CD4-positive, alpha-beta T cell treated with Interleukin-6 for 4 hours (primary cell): ENCODE results near the gene CD248.
"Not testable (repeated sequence)": the region's sequence is repeated elsewhere in the genome, so short reads cannot be mapped to it uniquely, and the experiment has no call there.

Experiments used
- DNase-seq: peaks from one replicate; pipeline ENCODE4 v3.0.0-alpha.2; 2020; ENCODE audit warnings: mixed read lengths

CD248 gene

GRCh38 chr11:66311965-66312548, 4.8 kb downstream of the CD248 start:
- DNase-seq: peak; percentile 98

DNA sequence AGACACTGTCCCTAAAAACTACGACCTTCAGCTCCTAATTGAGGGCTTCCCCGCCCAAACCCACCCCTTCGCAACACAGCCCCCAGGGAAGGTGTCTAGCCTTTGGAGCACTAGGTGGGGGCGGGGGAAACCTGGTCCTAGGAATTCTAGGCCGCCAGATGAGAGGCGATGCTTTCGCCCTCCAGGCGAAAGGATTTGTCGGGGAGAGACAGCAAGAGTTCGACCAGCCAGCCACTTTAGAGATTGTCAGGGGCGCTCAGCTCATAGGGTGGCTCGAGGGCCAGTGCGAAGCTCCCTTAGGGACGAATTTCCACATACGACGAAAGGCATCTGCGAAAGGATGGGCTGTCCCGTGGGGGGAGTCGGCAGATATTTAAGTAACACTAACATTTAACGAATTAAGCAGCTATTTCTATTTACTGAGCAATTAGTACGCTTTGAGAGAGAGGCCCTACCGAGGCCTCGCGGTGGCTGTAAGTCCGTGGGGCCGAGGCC, 5.3 kb downstream of the CD248 start:
- DNase-seq: no peak

- DNase-seq: not testable (repeated sequence)
These were observed 5.9 kb downstream of the CD248 start for GRCh38 chr11:66310803-66311440.

GRCh38 chr11:66310324-66310723, 6.5 kb downstream of the CD248 start:
- no peak for DNase-seq

DNA sequence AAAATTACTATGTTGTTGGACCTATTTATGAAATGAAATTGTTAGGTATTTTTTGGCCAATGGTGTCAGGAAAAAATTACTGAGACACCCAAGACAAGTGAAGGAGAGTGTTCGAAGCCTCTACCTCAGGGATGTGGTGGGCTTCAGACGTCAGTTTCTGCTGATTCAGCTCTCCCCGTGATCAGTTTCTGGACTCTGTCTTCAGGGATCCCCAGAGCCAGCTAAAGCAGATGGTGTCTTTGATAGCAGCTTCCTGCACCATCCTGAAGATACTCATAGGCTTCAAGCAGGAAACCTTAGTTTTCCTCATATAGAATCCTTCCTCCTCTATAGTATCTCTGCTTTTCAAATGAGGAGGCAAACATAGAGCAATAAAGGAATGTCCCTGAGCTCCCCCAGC, 7.4 kb downstream of the CD248 start:
- DNase-seq: no peak

DNA sequence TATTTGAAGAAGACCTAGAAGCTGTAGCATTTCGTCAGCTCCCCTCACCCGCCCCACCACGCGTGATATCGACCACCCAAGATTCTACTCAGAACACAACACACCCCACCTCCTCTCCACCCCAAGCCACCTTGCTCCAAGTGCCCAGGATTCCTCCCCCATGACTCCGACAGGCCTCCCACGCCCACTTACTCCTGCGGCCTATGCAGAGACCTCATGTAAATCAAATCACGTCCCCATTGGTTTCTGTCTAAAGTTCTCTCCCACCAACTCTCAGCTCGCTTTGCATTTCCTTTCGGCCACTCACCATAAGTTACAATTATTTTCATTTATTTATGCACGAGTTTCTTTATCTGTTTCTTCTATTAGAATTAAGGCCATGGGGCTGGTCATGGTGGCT, 14.2 kb downstream of the CD248 start:
- DNase-seq: no peak

DNA sequence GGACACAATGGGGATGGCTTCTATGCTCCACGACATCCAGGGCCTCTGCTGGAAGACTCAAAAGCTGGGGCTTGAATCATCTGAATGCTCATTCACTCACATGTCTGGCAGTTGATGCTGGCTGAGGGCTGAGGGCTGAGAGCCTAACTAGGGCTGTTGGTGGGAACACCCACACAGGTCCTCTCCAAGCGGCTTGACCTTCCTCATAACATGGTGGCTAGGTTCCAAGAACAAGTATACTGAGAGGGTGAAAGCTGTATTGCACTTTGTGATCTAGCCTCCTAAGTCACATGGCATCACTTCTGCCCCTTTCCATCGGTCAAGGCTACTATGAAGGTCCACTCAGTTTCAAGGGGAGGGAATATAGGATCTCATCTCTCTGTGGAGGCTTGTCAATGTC, 17.7 kb downstream of the CD248 start:
- DNase-seq: no peak

DNA sequence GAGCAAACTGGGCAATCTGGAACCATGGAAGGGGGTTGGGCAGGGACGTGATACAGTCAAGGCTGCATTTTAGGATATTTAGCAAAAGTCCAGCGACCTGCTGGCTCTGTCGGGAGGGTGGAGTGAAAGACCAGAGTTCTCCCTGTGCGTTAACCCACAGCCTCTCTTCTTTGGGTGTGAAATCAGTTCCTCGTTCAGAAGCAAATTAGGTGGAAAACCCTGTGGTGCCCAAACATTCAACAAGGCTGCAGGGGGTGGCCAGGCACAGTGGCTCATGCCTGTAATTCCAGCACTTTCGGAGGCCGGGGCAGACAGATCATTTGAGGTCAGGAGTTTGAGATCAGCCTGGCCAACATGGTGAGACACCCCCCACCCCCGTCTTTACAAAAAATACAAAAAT, 19.2 kb downstream of the CD248 start:
- no peak for DNase-seq

GRCh38 chr11:66294626-66295620, 21.9 kb downstream of the CD248 start:
- DNase-seq: no peak

DNA sequence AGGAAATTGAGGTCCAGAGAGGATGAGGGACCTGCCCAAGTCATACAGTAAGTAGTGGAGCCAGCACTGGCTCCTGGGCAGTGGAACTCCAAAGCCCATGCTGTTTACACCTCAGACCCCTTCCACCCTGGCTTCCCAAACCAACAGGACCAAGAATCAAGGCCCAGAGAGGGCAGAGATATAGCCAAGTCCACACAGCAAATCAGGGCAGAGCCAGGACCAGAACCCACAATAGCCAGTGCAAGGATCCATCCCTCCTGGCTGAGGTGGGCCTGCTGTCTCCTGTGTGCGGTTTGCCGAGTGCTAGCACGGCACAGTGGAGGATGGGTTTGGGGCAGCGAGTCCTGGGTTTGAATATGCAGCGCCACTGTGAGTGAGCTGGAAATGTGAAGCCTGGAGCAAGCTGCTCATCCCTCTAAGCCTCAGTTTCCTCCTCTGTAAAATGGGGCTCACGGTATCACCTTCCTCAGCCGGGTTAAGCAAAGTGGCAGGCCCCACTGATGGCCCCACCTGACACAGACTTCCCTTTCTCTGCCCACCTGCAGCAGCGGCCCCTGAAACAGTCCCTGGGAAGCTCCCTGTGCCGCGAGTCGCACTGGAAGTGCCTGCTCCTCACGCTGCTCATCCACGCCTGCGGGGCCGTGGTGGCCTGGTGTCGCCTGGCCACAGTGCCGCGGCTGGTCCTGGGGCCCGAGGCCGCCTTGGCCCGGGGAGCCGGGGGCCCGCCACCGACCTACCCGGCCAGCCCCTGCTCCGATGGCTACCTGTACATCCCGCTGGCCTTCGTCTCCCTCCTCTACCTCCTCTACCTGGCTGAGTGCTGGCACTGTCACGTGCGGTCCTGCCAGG, 22.8 kb downstream of the CD248 start:
- no peak for DNase-seq

GRCh38 chr11:66293352-66293751, 23.5 kb downstream of the CD248 start:
- no peak for DNase-seq

DNA sequence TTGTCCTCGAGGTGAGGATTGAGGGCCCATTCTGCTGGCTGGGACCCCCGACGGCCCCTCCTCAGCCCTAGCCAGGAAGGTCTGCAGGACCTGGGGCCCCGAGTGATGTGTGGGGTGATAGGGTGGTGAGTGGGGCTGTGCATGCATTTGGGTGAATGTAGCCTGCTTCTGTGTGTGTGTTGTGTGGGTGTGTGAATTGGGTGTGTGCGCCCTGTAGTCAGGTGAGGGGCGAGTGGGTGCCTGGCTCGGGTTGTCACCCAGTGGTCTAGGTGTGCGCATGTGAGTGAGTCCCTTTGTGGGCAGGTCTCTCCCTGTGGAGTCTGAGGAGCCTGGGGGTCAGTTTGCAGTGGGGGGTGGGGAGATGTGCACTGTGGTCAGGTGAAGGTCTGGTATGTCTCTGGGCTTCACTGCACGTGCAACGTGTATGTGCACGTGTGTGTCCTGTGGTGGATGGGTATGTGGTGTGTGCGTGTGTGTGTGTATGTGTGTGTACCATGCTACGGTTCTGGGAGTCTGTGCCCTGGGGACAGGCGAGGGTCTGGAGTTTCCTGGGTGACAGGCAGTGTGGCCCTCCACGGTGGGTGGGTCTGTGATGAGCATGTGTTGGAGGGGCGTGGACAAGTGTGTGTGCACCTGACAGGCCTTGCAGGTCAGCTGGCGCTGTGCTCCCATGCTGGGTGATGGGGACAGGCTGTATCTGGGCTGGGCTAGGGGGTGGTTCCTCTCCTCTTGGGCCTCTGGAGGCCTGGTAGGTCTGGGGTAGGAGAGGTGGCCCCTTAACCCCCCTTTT, 24.1 kb downstream of the CD248 start:
- no peak for DNase-seq

GRCh38 chr11:66291706-66292542, 24.9 kb downstream of the CD248 start, which contains the start of gene TMEM151A:
TSS of gene TMEM151A (plus strand) at chr11:66291894. CDS start at chr11:66292014, 120 bp downstream.
- DNase-seq: peak; percentile 56

GRCh38 chr11:66291303-66291705, 25.5 kb downstream of the CD248 start:
- DNase-seq: no peak

DNA sequence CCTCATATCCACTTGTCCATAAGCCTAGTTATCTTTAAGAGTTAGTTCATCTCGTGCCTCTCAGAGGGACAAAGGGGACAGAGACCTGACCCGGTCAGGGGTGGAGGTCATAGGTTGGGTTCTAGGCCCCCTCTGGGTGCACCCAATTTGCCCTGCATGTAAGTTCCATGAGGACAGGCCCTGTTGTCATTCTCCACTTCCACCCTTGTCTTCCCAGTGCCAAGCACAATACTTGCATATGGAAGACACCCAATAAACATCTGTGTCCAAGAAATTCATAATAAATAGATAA, 26.6 kb downstream of the CD248 start:
- DNase-seq: no peak

- peak; percentile 81 for DNase-seq
These were observed 27.1 kb downstream of the CD248 start for GRCh38 chr11:66289548-66290329.

DNA sequence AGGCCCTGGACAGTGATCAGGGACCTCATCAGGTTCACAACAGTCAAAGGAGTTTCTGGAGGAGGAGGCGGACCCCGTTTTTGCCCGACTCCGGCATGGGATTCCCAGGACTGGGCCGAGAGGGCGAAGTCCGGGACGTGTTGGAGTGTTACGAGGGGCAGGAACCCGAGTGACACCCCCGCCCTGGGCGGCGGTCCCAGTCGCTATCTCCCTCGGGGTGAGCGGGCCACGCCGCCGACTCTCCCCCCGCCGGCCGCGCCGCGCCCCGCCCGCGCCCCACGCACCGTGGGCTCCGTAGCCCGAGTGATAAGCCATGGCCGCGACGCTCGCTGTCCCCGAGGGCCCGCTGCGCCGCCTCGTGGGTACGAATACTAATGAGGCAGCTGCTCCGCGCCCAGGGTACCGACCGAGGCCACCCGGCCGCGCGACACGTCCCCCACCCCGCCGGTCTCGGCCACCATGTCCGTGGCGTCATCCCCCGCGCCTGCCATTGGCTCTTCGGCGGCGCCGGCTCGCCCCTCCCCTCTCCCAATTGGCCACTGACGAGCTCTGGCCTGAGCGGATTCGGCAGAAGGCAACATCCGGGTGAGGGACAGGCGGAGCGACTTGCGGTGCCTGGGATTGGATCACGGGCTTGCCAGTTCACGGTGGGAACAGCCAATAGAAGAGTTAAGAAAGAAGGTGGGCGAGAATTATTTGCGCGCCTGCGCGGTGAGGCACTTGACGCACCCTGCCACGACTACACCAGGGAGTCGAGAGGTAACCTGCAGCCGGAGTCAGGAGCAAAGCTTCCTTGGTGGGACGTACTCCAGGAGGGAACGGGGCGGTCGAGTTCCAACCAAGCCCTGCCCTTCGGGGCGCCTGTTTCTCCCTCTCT, 27.9 kb downstream of the CD248 start, which contains the start of gene YIF1A:
YIF1A (minus strand) TSS at position 473 of the 877 bp plus-strand sequence; CDS start at position 315, 158 bp downstream.
- DNase-seq: peak; percentile 98

GRCh38 chr11:66287889-66288670, 28.8 kb downstream of the CD248 start:
- no peak for DNase-seq
